ENCODE data around the gene ART3. TPM values are rescaled to one million over a fixed set of nuclear protein-coding genes. Genes with fewer than 3 reads are reported as not detected.

Gene ART3
- total and polyA plus RNA-seq, 2 of the 8 experiments (the other 6 are each of a cell fraction or from before 2014, with no cell fraction given), result 0.21 to 0.63 TPM

GRCh38 chr4:76148142-76148865, 73.8 kb downstream of the ART3 start, which contains the start of gene NUP54 (continued):
- TF ChIP-seq SAP30 (IDR thresholded peaks at IDR 0.05; ENCODE audit: insufficient read depth, insufficient replicate concordance, low read length), result peak; percentile 99
- no peak for TF ChIP-seq EZH2 (IDR thresholded peaks at IDR 0.05; ENCODE audit: low read depth, low read length, severe bottlenecking)
- no peak for TF ChIP-seq MAFK (IDR thresholded peaks at IDR 0.05; ENCODE audit: low read depth, low read length)
- no peak for TF ChIP-seq SP2 (IDR thresholded peaks at IDR 0.05; ENCODE audit: low read length)
- TF ChIP-seq SP1 (IDR thresholded peaks at IDR 0.05; ENCODE audit: low read depth, low read length), result peak; percentile 86
- TF ChIP-seq JUN (IDR thresholded peaks at IDR 0.05; ENCODE audit: low read depth, low read length), result no peak
- 0 out of 2 replicates have a peak, but pooled peaks have one; percentile 1 for TF ChIP-seq TCF12 (IDR thresholded peaks at IDR 0.05; ENCODE audit: low read depth, low read length)
- TF ChIP-seq BRCA1 (IDR thresholded peaks at IDR 0.05; ENCODE audit: low read depth, low read length), result no peak
- peak; percentile 96 for TF ChIP-seq GABPA (IDR thresholded peaks at IDR 0.05; ENCODE audit: borderline replicate concordance, insufficient read depth, low read length)
- TF ChIP-seq SIRT6 (IDR thresholded peaks at IDR 0.05; ENCODE audit: low read length), result no peak
- TF ChIP-seq SUZ12 (IDR thresholded peaks at IDR 0.05; ENCODE audit: low read length), result no peak
- no peak for TF ChIP-seq POU5F1 (IDR thresholded peaks at IDR 0.05; ENCODE audit: low read depth, low read length)
- no peak for TF ChIP-seq BACH1 (IDR thresholded peaks at IDR 0.05; ENCODE audit: low read length)
- peak in 1 of 2 experiments; percentile 36; a peak in 1 of 3 replicates for TF ChIP-seq EP300 (IDR thresholded peaks at IDR 0.05; ENCODE audit: borderline replicate concordance in 1 of 2, low read depth in 2 of 2, low read length in 2 of 2)
- TF ChIP-seq EGR1 (IDR thresholded peaks at IDR 0.05; ENCODE audit: borderline replicate concordance, low read depth, low read length), result peak; percentile 84; the same call in 1 of the 2 replicates
- TF ChIP-seq SP4 (IDR thresholded peaks at IDR 0.05; ENCODE audit: low read length), result peak; percentile 95
- TF ChIP-seq SIN3A (conservative IDR thresholded peaks at IDR 0.05 in 1 of 2, IDR thresholded peaks at IDR 0.05 in 1 of 2; ENCODE audit: low read depth in 1 of 2, low read length in 2 of 2), result peak; percentile 94 to 98
- peak; percentile 91; the same call in 1 of the 2 replicates for TF ChIP-seq RBBP5 (IDR thresholded peaks at IDR 0.05; ENCODE audit: borderline replicate concordance, low read depth, low read length)
- TF ChIP-seq ASH2L (IDR thresholded peaks at IDR 0.05; ENCODE audit: low read length), result peak; percentile 97
- TF ChIP-seq CTBP2 (IDR thresholded peaks at IDR 0.05; ENCODE audit: borderline replicate concordance, insufficient read depth, insufficient read length, low read length), result no peak
- TF ChIP-seq SRF (IDR thresholded peaks at IDR 0.05; ENCODE audit: low read depth, low read length), result peak; percentile 58
- peak; percentile 89 for TF ChIP-seq CREB1 (IDR thresholded peaks at IDR 0.05)
- no peak; the same call in 1 of the 2 replicates for TF ChIP-seq NRF1 (IDR thresholded peaks at IDR 0.05; ENCODE audit: low read depth, low read length)
